Natural killer cell (primary cell): ENCODE data around the gene SLC9A5. TPM values are rescaled to one million over a fixed set of nuclear protein-coding genes. Genes with fewer than 3 reads are reported as not detected.

Experiments used
- ATAC-seq, 3 donors: fragments of 150-1000 bp in 2 of 3; fragments of 200-7000 bp in 1 of 3; cut with Tn5 transposase; 1 replicate in 1 of 3; 2 replicates in 2 of 3; pipeline ENCODE4 v1.10.0; 2021; ENCODE audit warnings: mild to moderate bottlenecking in 2 of 3, moderate library complexity in 2 of 3
- DNase-seq, 2 donors: peaks; one replicate each; pipeline versions ENCODE4 v3.0.0 to v3.0.0-alpha.2; 2013 to 2021; ENCODE audit warnings: mixed read lengths in 1 of 2
- H3K27ac ChIP-seq: one replicate; pipeline ENCODE4 v1.5.1; 2013; ENCODE audit warnings: mild to moderate bottlenecking, low read length
- H3K27me3 ChIP-seq: one replicate; pipeline ENCODE4 v1.6.1; 2013; ENCODE audit warnings: low read length; ENCODE audit not compliant: control insufficient read depth, insufficient read depth
- H3K36me3 ChIP-seq: one replicate; pipeline ENCODE4 v1.6.1; 2013; ENCODE audit warnings: low read length; ENCODE audit not compliant: control insufficient read depth, insufficient read depth
- H3K4me1 ChIP-seq: one replicate; pipeline ENCODE4 v1.6.1; 2013; ENCODE audit warnings: low read length; ENCODE audit not compliant: control insufficient read depth, insufficient read depth
- H3K4me3 ChIP-seq: one replicate; pipeline ENCODE4 v1.5.1; 2013; ENCODE audit warnings: low read length
- H3K9me3 ChIP-seq: one replicate; pipeline ENCODE4 v1.6.1; 2013; ENCODE audit warnings: low read length; ENCODE audit not compliant: control insufficient read depth, insufficient read depth
- H3K27ac Mint-ChIP-seq, 2 donors: one replicate each; pipeline ENCODE4 v1.8.0; 2022; ENCODE audit warnings: mild to moderate bottlenecking in 2 of 2, mixed read lengths in 2 of 2, moderate library complexity in 1 of 2
- H3K27me3 Mint-ChIP-seq, 2 donors: one replicate each; pipeline ENCODE4 v1.8.0; 2022; ENCODE audit warnings: low read depth in 2 of 2, mixed read lengths in 2 of 2
- H3K36me3 Mint-ChIP-seq: one replicate; pipeline ENCODE4 v1.8.0; 2022; ENCODE audit warnings: mixed read lengths
- H3K4me1 Mint-ChIP-seq, 2 donors: one replicate each; pipeline ENCODE4 v1.8.0; 2022; ENCODE audit warnings: mixed read lengths in 2 of 2
- H3K4me3 Mint-ChIP-seq: one replicate; pipeline ENCODE4 v1.8.0; 2022; ENCODE audit warnings: mild to moderate bottlenecking, moderate library complexity, mixed read lengths
- H3K9me3 Mint-ChIP-seq, 2 donors: one replicate each; pipeline ENCODE4 v1.8.0; 2022; ENCODE audit warnings: mixed read lengths in 2 of 2
- WGBS: methylation state at CpG from one replicate; pipeline ENCODE4 v1.1.7; 2013; ENCODE audit warnings: missing lambda C conversion rate; ENCODE audit not compliant: insufficient coverage; 5-methylcytosine and 5-hydroxymethylcytosine counted together
- intact Hi-C: fragments of 100-400 bp; cut with micrococcal nuclease; formaldehyde crosslinking; loops from one replicate; pipeline ENCODE4 v1.14.2; 2022
- total RNA-seq, 4 donors: library from RNA; stranded (reverse); fragments of 120-200 nt in 1 of 4; gene quantifications; one replicate each; pipeline versions ENCODE4 v1.2.3 to v1.2.4, GENCODE V29; 2013 to 2022
- TF ChIP-seq, protein P1 (sequence below): fragments of 200-600 bp; IDR thresholded peaks from one replicate; pipeline ENCODE4 v1.8.0; 2022; ENCODE audit warnings: antibody characterized with exemption

SLC9A5 gene
- total RNA-seq, 3 donors from 2014 or later (not counting 1 experiment from before 2014, with no cell fraction given), result 1.2 to 2.6 (median 1.6) TPM

- Mint-ChIP-seq H3K4me3 (no peak overlapping the region), H3K9me3 (no peaks in the 10 kb centered on the region), H3K4me1 (no peaks in the 10 kb centered on the region), H3K36me3 (no peaks in the 10 kb centered on the region), H3K27ac (no peak overlapping the region), H3K27me3 (no peaks in the 10 kb centered on the region)
- Histone ChIP-seq H3K27ac (no peak overlapping the region), H3K4me3 (no peak overlapping the region), H3K36me3 (no peaks in the 10 kb centered on the region), H3K27me3 (no peaks in the 10 kb centered on the region), H3K4me1 (no peaks in the 10 kb centered on the region), H3K9me3 (no peaks in the 10 kb centered on the region)
- DNase-seq, result no peak
- ATAC-seq, result no peak
- 77% methylated on average over 1 of the region's 1 CpG for WGBS
- TF ChIP-seq, protein P1, sequence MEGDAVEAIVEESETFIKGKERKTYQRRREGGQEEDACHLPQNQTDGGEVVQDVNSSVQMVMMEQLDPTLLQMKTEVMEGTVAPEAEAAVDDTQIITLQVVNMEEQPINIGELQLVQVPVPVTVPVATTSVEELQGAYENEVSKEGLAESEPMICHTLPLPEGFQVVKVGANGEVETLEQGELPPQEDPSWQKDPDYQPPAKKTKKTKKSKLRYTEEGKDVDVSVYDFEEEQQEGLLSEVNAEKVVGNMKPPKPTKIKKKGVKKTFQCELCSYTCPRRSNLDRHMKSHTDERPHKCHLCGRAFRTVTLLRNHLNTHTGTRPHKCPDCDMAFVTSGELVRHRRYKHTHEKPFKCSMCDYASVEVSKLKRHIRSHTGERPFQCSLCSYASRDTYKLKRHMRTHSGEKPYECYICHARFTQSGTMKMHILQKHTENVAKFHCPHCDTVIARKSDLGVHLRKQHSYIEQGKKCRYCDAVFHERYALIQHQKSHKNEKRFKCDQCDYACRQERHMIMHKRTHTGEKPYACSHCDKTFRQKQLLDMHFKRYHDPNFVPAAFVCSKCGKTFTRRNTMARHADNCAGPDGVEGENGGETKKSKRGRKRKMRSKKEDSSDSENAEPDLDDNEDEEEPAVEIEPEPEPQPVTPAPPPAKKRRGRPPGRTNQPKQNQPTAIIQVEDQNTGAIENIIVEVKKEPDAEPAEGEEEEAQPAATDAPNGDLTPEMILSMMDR, result no peak
- intact Hi-C loops, result no loop called here
These were observed 55.2 kb downstream of the SLC9A5 start for GRCh38 chr16:67304020-67304419.

- Mint-ChIP-seq H3K27me3 (no peaks in the 10 kb centered on the region), H3K27ac (no peak overlapping the region), H3K4me3 (no peak overlapping the region), H3K9me3 (no peaks in the 10 kb centered on the region), H3K36me3 (no peaks in the 10 kb centered on the region), H3K4me1 (no peaks in the 10 kb centered on the region)
- Histone ChIP-seq H3K36me3 (no peaks in the 10 kb centered on the region), H3K4me1 (no peaks in the 10 kb centered on the region), H3K27me3 (no peaks in the 10 kb centered on the region), H3K27ac (no peak overlapping the region), H3K4me3 (no peak overlapping the region), H3K9me3 (no peaks in the 10 kb centered on the region)
- intact Hi-C loops, result no loop called here
- WGBS, result 87% methylated on average over 13 of the region's 13 CpGs
- no peak for ATAC-seq
- DNase-seq, result no peak
- TF ChIP-seq, protein P1, result no peak
These were observed 56.7 kb downstream of the SLC9A5 start for GRCh38 chr16:67305216-67306071.

DNA sequence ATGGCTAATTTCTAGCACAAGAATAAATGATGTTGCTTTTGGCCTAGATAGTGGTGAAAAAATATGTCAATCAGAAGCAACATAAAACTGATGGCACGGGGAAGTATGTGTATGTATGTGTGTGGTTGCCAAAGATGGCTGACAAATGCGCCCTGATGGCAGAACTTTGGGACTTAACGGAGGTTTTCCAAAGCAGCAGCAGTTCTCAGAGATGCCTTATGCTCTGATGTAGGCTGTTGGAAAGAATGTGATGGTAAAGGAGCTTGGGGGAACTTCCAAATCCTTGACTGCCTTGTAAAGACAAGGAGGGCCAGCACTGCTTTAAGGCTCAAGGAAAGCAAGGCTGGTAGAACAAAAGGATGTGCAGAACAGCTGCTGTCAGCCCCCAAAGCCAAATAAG is 61.8 kb downstream of the SLC9A5 start:
- Histone ChIP-seq H3K36me3 (no peaks in the 10 kb centered on the region), H3K9me3 (no peaks in the 10 kb centered on the region), H3K4me3 (no peak overlapping the region), H3K27ac (no peak overlapping the region), H3K27me3 (no peaks in the 10 kb centered on the region), H3K4me1 (no peaks in the 10 kb centered on the region)
- ATAC-seq (no peak), DNase-seq (no peak)
- intact Hi-C loops, result no loop called here
- WGBS, result 96% methylated on average over 3 of the region's 3 CpGs
- Mint-ChIP-seq H3K4me1 (no peaks in the 10 kb centered on the region), H3K27ac (no peak overlapping the region), H3K9me3 (no peaks in the 10 kb centered on the region), H3K36me3 (no peaks in the 10 kb centered on the region), H3K4me3 (no peak overlapping the region), H3K27me3 (no peaks in the 10 kb centered on the region)
- TF ChIP-seq, protein P1, result no peak
